ENCODE results near the gene FRMD1. TPM values are rescaled to one million over a fixed set of nuclear protein-coding genes. Genes with fewer than 3 reads are reported as not detected.

The FRMD1 gene
- total RNA-seq, 2 donors from 2014 or later, result not detected

GRCh38 chr6:168042426-168043192 is 36.4 kb downstream of the FRMD1 start:
- Histone ChIP-seq H3K4me3 (no peak overlapping the region), H3K27me3 (no peaks in the 10 kb centered on the region), H3K9me3 (peaks cover 0 to 19% (median 3%) of the 10 kb centered on the region in 3 donors), H3K4me1 (peaks cover 8% of the 10 kb centered on the region), H3K27ac (no peak overlapping the region), H3K36me3 (replicated peaks in 1 of 2; ENCODE audit: insufficient read depth in 1 of 2, low read depth in 2 of 2) (no peaks in the 10 kb centered on the region)
- no peak for ATAC-seq
- 85 to 93% methylated on average over 23 to 24 of the region's 29 CpGs for WGBS, 2 donors
- intact Hi-C loops (cut with DNase I), result no loop called here
- no peak for DNase-seq
- no peak for TF ChIP-seq POLR2A (IDR thresholded peaks at IDR 0.05)
- TF ChIP-seq, protein P1, sequence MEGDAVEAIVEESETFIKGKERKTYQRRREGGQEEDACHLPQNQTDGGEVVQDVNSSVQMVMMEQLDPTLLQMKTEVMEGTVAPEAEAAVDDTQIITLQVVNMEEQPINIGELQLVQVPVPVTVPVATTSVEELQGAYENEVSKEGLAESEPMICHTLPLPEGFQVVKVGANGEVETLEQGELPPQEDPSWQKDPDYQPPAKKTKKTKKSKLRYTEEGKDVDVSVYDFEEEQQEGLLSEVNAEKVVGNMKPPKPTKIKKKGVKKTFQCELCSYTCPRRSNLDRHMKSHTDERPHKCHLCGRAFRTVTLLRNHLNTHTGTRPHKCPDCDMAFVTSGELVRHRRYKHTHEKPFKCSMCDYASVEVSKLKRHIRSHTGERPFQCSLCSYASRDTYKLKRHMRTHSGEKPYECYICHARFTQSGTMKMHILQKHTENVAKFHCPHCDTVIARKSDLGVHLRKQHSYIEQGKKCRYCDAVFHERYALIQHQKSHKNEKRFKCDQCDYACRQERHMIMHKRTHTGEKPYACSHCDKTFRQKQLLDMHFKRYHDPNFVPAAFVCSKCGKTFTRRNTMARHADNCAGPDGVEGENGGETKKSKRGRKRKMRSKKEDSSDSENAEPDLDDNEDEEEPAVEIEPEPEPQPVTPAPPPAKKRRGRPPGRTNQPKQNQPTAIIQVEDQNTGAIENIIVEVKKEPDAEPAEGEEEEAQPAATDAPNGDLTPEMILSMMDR (IDR thresholded peaks at IDR 0.05), result no peak

DNA sequence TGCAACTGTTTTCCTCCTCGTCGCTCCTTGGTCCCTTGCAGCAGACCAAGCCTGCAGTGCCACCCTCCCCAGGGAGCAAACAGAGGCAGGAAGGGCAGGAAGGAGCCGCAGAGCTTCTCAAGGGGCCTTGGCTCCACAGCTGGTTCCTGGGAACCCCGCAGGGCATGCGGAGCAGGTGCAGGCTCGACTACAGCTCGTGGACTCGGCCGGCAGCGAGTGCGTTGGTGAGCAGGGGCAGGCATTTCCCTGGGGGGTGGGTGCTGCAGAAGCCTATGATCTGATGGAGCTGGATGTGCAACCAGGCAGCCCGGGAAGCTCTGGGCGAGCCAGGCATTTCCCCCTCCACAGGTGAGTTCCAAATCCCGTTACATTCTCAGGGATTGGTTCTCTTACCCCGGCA is 37.1 kb downstream of the FRMD1 start:
- TF ChIP-seq POLR2A (IDR thresholded peaks at IDR 0.05), result no peak
- intact Hi-C loops (cut with DNase I), result no loop called here
- Histone ChIP-seq H3K27me3 (no peaks in the 10 kb centered on the region), H3K36me3 (replicated peaks in 1 of 2; ENCODE audit: insufficient read depth in 1 of 2, low read depth in 2 of 2) (no peaks in the 10 kb centered on the region), H3K9me3 (peaks cover 0 to 19% (median 3%) of the 10 kb centered on the region in 3 donors), H3K4me3 (no peak overlapping the region), H3K4me1 (peaks cover 8% of the 10 kb centered on the region), H3K27ac (no peak overlapping the region)
- DNase-seq (no peak), ATAC-seq (no peak)
- WGBS, 2 donors, result 89 to 93% methylated on average over 11 to 15 of the region's 15 CpGs

DNA sequence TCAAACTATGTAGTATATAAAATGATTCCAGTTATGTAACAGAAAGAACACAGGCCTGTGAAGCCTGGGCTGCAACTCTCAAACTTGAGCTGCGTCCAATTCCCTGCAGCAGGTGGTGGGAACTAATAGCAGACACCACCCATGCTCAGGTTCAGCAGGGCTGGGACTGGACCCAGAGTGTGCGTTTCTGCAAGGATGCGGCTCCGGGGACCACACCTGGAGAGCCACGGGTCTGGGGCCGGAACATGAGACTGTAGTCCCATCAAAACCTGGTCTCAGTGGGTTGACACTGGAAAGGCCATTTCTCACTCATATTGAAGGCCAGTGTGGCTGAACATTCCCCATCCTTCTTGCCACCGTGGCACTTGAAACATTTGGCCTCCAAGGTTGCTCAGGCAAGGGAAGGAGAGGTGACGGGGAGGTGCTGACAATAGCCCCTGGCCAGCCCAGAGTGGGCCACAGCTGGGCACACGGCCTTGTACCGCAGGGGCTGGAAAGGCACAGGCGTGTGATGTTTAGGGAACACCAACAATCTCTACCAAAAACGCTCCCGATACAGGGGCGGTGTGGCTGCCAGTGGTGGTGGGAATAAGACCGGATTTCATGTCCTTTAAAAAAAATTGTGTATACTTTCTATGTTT is 38.0 kb downstream of the FRMD1 start:
- H3K27me3 ChIP-seq, result no peaks in the 10 kb centered on the region
- no peak for TF ChIP-seq POLR2A (IDR thresholded peaks at IDR 0.05)
- TF ChIP-seq, protein P1 (IDR thresholded peaks at IDR 0.05), result no peak
- intact Hi-C loops (cut with DNase I), result no loop called here
- no peak overlapping the region for H3K4me3 ChIP-seq
- H3K4me1 ChIP-seq, result peaks cover 4% of the 10 kb centered on the region
- no peaks in the 10 kb centered on the region for H3K36me3 ChIP-seq (replicated peaks in 1 of 2; ENCODE audit: insufficient read depth in 1 of 2, low read depth in 2 of 2)
- H3K9me3 ChIP-seq, result peaks cover 0 to 19% (median 3%) of the 10 kb centered on the region in 3 donors
- 83 to 89% methylated on average over 8 to 15 of the region's 15 CpGs for WGBS, 2 donors
- DNase-seq, result no peak
- no peak overlapping the region for H3K27ac ChIP-seq
- no peak for ATAC-seq

DNA sequence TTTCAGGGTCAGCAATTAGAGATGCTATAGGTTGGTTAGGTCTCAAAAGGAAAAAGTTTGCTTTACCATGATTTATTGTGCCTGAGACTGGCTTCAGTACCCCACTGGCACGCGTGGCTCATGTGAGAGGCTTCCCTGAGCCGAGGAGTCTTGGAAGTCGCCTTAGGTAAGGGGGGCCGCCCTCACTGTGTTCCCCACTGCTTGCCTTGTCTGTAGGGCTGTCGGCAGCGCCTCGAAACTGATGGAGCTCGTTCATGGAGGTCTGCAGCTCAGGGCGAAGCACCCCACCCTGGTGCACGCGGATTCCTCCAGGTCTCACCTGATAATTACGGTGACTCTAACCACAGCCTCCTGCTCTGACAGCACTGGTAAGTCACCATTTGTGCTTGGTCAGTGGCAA is 39.2 kb downstream of the FRMD1 start:
- H3K4me3 ChIP-seq, result no peak overlapping the region
- DNase-seq, result no peak
- no peak overlapping the region for H3K27ac ChIP-seq
- no peaks in the 10 kb centered on the region for H3K27me3 ChIP-seq
- intact Hi-C loops (cut with DNase I), result no loop called here
- TF ChIP-seq POLR2A (IDR thresholded peaks at IDR 0.05), result no peak
- TF ChIP-seq, protein P1 (IDR thresholded peaks at IDR 0.05), result no peak
- ATAC-seq, result no peak
- peaks cover 0 to 19% (median 3%) of the 10 kb centered on the region in 3 donors for H3K9me3 ChIP-seq
- WGBS, 2 donors, result 76 to 81% methylated on average over 9 to 13 of the region's 13 CpGs
- H3K4me1 ChIP-seq, result peaks cover 5% of the 10 kb centered on the region
- no peaks in the 10 kb centered on the region for H3K36me3 ChIP-seq (replicated peaks in 1 of 2; ENCODE audit: insufficient read depth in 1 of 2, low read depth in 2 of 2)

DNA sequence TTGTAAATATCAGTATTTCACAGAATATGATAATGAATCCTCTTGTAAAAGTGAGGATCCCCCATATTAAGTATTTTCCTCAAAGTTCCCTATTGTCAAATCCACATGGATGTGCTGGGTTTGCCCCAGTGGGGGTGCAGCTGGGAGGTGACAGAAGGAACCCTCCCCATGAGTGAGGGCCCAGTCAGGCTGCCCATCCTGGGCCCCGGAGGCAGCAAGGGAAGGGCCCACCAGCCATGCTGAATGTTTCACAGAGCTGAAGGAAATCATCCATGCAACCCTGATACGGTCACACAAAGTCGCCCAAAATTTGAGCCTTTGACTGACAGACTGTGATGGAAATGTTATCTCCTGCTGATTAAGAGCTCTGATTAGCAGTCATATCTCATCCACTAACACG is 39.7 kb downstream of the FRMD1 start:
- H3K4me3 ChIP-seq, result no peak overlapping the region
- H3K4me1 ChIP-seq, result peaks cover 5% of the 10 kb centered on the region
- H3K27me3 ChIP-seq, result no peaks in the 10 kb centered on the region
- WGBS, 2 donors, result 79 to 98% methylated on average over 3 to 4 of the region's 4 CpGs
- intact Hi-C loops (cut with DNase I), result no loop called here
- H3K9me3 ChIP-seq, result peaks cover 0 to 19% (median 3%) of the 10 kb centered on the region in 3 donors
- no peak for ATAC-seq
- H3K36me3 ChIP-seq (replicated peaks in 1 of 2; ENCODE audit: insufficient read depth in 1 of 2, low read depth in 2 of 2), result no peaks in the 10 kb centered on the region
- DNase-seq, result no peak
- no peak for TF ChIP-seq POLR2A (IDR thresholded peaks at IDR 0.05)
- TF ChIP-seq, protein P1 (IDR thresholded peaks at IDR 0.05), result no peak
- no peak overlapping the region for H3K27ac ChIP-seq
